HG03103 (cell line): ENCODE measurements around the gene TNNI3.

ENCODE experiments used
- ATAC-seq: cut with Tn5 transposase; IDR thresholded peaks from one replicate; pipeline ENCODE4 v1.9.1; 2021; ENCODE audit warnings: low read depth; ENCODE audit not compliant: unreplicated experiment

TNNI3 gene

DNA sequence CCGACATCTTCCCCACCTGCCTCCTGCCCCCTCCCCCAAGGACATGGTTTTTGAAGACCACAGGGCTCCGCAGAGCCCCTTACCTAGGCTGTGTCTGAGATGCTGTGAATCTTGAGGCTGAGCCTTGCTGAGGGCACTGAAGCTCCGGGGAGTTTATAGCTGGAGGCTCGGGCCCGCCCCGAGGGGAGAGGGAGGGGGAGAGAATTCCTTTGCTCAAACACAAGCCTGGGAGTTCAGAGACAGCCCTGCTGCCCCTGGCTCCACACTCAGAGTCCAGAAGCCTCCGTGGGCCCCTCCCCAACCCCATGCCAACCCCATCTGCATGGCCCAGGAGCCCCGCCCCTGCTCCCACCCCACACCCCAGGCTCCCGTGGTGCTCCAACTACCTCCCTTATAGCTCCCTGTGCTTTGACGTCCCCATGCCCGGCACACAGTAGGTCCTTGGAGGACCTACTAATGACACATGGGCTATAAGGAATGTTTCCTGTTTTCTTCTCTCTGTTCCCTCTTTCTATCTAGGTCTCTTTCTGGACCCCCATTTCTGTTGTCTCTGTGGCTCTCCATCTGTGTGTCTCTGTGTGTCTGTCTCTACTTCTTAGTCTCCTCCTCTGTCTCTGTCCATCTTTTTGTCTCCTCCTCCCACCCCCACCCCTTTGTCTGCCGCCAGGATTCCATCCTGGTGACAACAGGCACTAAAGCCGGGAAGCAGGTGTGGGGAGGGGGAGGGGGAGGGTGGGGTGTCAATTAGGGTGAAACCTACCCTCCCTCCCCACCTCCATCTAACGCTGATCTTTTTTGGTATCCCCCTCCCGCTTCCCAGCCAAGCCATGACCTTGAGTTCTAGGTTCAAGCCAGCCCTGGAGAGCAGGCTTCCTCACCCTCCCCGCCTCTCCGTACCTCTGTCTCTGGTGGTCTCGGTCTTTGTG is 8.2 kb downstream of the TNNI3 start, which contains the start of gene TNNT1:
Gene TNNT1, minus strand, starts transcription at position 129 of the 926 bp plus-strand sequence. CDS start 2,049 bp downstream, outside the sequence.
- ATAC-seq = no peak

DNA sequence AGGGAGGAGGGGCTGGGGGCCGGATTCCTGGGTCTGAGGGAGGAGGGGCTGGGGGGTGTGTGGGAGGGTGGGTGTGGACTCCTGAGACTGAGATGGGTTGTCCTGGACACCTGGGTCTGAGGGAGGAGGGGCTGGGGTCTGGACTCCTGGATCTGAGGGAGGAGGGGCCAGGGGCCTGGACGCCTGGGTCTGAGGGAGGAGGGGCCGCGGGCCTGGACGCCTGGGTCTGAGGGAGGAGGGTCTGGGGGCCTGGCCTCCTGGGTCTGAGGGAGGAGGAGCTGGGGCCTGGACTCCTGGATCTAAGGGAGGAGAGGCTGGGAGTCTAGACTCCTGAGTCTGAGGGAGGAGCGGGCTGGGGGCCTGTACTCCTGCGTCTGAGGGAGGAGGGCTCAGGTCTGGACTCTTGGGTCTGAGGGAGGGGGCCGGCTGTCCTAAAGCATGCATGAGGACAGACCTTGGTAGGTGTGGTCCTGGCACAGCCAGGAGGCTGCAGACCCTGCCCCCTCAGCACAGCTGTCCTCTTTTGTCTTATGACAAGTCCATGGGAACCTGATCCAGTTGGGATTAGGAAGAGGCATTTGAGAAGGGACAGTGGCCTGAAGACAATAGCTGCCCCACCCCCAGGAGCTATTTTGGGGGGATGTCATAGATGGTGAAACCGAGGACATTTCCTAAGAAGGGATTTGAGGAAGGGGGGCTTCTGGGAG is 9.8 kb downstream of the TNNI3 start:
- ATAC-seq = no peak

DNA sequence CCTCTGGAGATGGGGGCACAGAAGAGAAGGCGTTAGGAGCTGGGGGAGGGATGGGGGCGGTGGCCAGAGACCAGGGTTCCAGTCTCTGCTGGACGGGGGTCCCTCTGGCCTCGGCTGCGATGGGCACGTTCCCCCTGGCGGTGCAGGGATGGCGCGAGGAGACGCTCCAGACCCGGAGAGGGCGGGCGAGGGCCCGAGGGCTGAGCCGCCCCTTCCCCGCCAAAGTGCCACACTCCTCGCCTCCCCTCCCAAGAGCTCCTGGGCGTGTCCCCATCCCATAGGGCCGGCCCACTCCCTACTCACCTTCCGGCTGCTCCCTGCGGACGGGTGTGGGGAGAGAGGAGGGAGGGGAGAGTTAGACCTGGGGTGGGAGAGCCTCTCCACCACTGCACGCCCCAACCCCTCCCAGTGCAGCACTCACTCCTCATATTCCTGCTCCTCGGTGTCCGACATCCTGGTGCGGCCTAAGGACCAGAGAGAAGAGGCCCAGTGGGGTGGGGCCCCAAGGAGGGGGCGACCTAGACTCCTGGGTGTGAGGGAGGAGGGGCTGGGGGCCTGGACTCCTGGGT is 10.7 kb downstream of the TNNI3 start:
- ATAC-seq = no peak

DNA sequence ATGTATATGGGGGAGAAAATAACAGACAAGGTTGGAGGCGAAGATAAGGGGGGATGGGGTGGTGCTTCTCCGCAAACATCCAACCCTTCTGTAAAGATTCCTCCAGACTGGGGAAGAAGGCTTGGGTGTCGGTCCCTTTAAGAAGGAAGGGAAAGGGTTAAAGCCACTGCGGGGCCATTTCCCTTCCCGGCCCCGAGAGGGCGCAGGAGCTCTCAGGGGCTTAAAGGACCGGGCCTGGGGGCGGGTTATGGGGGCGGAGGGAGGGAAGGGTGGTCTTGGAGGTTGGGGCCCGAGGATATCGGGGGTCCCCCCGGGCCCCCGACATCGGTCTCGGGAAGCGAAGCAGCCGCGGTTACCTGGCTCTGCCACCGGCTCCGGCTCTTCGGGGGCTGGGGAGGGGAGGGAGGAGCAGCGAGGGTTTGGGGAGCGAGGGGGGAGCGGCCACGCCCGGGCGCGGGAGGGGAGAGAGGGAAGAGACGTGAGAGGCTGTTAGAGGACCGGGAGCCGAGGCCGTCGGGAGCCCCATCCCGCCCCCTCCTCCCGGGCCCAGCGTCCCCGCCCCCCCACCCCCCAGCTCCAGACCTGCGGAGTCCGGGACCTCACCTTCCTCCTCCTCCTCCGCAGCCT is 11.3 kb downstream of the TNNI3 start:
- ATAC-seq = no peak

DNA sequence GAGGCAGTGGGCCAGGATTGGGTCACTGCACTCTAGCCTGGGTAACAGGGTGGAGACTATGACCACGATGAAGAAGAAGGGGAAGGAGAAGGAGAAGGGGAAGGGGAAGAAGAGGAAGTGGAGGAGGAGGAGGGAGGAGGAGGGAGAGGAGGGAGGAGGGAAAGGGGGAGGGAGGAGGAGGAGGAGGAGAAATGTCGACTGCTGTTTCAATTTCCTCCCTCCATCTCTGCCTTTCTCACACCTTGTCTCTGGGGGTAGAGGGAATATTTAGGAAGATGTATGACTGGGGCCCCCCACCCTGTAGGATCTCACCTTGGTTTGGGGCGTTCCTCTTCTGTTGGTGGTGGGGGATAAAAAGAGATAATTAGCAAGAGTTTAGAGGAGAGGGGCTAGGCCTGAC is 12.3 kb downstream of the TNNI3 start:
- no peak for ATAC-seq

DNA sequence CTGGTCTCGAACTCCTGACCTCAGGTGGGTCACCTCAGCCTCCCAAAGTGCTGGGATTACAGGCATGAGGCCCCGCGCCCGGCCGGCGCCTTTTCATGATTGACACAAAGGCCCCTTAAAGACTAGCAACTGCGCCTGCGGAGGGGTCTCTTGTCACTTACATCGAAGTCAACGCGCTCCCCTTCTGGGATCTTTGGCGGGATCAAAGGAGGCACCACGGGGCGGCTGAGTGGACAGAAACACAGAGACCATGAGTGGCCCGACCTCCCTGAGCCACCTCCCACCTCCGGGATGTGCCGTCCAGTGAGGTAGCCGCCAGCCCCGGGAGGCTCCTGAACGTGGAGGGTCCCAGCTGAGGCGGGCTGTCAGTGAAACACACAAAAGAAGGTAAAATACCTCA is 15.8 kb downstream of the TNNI3 start:
- no peak for ATAC-seq

DNA sequence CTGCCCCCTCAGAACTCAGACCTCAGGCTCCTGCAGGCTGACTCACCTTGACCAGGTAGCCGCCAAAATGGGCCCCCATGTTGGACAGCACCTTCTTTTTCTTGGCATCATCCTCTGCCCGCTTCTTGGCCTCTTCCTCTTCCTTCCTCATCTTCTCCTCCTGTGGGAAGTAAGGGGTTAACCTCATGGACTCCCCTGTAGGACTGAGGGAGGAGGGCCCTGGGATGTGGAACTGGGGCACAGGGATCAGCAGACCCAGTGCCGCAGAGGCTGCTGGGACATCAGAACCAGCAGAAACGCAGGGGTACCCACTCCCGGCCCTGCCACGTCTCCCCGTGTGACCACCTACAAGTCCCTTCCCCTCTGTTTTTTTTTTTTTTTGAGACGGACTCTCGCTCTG is 19.6 kb downstream of the TNNI3 start:
- no peak for ATAC-seq

DNA sequence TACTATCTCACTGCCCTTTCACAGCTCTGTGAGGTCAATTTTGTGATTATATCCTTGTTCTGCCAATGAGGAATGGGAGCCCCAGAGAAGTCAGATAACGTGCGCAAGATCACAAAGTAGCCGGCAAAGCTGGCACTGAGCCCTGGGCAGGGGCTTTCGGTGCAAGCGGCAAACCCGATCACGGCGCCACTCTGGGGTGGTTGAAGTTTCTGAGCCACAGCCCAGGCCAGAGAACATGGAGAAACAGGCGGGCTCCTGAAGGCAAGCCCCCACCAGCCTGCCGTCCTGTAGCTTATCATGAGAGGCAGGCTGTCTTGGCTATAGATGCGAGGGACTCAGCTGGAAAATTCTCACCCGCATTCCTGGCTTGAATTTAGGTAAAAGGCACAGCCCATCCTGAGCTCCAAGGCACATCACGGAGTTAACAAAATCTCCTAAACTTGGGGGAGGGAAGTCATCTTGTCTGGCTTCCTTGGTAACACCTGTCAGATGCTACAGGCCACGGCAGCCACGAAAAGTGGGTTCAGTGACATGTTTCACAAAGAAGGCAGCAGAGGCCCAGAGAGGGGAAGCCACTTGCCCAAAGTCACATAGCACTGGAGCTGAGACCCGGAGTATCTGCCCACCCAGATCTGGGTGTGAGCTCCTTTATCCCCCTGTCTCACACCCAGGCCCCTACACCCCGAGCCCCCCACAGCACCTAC is 21.0 kb downstream of the TNNI3 start:
- no peak for ATAC-seq

DNA sequence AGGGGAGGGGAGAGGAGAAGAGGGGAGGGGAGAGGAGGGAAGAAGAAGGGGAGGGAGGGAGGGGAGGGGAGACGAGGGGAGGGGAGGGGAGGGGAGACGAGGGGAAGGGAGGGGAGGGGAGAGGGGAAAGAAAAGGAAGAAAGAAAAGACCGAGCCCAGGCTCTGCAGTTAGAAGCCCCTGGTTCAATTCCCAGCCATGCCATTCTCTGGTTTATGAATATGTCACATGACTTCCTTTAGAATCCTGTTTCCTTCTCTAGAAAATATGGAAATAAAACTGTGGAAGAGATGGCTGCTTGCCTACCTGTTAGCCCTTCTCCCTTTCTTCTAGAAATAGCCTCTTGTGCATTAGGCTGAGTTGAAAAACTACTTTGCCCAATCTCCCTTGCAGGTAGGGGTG is 22.8 kb downstream of the TNNI3 start:
- ATAC-seq = no peak

DNA sequence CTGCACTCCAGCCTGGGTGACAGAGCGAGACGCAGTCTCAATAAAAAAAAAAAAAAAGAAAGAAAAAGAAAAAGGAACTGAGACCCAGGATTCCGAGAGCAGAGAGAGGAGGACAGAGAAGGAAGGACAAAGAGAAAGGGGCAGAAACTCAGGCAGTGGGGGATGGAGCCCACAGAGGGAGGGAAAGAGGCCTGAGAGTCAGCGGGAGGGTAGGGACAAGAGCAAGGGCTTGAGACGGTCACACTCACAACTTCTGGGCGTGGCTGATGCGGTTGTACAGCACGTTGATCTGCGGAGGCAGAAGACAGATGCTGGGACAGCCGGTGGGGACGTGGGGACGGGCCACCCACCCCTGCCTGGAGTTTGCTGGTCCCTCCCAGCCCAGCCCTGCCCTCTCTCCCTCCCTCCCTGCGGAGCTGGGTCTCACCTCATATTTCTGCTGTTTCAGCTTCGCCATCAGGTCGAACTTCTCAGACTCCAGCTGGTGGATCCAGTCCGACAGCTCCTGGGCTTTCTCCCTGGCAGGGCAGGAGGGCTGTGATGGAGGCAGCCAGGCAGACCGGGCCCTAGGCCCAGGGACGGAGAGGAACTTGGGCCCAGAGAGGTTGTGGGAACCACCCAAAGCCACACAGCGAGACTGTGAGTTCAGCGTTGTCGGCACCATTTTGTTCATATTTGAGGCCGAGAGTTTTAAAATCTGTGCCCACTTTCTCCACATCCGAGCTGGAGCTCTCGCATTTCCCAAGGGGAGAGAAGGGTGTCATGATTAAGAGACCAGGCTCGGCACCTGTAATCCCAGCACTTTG is 23.7 kb downstream of the TNNI3 start:
- ATAC-seq = no peak

DNA sequence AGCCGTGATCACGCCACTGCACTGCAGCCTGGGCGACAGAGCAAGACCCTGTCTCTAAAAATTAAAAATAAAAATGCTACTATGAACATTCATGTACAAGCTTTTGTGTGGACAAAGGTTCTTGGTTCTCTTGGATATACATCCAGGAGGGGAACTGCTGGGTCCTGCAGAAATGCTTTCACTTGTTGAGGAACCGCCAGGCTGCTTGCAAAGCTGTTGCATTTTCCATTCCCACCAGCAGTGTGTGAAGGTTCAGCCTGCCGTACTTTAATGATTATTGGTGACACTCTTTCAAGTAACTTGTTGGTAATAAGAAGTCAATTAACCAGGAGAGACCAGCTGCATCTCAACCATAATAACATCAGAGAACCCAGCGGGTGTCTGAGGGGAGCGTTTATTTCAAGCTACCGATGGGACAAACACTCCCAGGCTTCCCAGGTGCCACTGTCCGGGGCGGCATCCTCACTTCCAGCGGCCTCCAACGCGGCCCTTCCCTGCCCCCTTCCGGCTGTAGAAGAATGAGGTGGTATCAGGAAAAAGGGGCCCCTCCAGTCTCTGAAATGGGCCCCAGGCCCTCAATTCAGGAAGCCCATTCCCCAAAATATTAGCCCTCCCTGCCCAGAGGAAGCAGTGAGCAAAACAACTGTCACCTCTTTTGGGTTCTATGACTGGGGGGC is 24.9 kb downstream of the TNNI3 start:
- ATAC-seq = no peak

DNA sequence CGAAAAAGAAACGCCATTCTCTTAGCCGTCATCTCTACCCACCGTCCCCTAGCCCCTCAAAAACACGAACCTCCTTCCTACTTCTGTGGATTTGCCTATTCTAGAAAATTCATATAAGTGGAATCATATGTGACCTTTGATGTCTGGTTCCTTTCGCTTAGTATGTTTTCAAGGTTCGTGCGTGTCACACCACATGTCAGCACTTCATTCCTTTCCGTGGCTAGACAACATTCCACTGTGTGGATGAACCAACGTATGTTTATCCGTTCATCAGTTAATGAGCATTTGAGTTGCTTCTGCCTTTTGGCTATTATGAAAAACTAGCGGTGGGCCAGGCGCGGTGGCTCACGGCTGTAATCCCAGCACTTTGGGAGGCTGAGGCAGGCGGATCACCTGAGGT is 26.1 kb downstream of the TNNI3 start:
- ATAC-seq = no peak

DNA sequence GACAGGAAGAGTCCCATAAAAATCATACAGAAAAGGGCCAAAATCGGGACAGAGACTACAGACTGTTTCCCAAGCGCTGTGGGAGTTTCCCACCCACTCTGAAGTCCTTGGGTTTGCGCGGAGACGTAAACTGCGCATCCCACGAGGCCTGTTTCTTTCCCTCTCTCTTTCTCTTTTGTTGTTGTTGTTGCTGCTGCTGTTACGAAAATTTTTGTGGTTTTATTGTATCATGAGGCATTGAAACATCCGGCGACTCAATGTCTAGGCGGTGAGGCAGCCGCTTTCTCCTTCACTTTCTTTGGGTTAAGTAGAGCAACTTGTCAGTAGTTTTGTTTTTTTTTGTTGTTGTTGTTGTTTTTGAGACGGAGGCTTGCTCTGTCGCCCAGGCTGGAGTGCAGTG is 38.5 kb downstream of the TNNI3 start:
- no peak for ATAC-seq

DNA sequence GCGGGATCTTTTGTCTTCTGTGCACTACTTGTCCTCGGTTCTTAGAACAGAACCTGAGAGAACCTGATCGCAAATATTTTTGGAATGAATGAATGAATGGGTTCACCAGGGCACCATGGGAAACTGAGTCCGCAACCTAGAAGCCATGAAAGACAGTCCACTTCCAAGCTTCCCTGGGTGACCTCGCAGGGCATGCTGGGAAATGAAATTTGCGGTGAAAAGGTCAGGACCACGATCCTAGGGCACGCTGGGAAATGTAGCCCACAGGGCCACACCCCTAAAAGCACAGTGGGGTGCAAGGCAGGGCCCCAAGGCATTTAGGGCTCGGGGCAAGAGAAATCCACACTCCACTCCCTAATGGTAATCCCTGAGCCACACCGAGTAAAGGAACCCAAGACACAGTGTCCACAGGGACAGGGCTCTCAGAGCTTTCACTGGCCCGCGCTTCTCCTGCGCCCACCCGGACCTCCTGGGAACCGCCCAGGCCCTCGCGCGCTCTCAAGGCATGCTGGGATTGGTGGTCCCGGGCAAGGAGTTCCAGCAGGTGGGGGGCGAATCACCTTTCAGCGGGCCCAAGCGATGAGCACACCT is 39.0 kb downstream of the TNNI3 start:
- ATAC-seq = no peak

DNA sequence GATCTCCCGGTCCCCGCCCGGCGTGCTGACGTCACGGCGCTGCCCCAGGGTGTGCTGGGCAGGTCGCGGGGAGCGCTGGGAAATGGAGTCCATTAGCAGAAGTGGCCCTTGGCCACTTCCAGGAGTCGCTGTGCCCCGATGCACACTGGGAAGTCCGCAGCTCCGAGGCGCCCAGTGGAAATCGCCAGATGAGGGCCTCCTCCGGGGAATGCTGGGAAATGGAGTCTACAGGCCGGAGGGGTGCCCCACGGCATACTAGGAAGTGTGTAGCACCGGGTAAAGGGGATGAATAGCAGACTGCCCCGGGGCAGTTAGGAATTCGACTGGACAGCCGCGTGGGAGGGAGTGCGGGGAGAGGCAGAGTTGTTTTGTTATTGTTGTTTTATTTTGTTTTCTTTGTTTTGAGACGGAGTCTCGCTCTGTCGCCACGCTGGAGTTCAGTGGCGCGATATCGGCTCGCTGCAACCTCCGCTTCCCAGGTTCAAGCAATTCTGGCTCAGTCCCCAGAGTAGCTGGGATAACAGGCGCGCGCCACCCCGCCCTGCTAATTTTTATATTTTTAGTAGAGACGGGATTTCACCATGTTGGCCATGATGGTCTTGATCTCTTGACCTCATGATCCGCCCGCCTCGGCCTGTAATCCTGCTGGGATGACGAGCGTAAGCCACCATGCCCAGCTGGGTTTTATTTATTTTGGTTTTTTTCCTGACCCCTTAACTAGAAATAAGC is 39.7 kb downstream of the TNNI3 start:
- peak; percentile 59 for ATAC-seq

DNA sequence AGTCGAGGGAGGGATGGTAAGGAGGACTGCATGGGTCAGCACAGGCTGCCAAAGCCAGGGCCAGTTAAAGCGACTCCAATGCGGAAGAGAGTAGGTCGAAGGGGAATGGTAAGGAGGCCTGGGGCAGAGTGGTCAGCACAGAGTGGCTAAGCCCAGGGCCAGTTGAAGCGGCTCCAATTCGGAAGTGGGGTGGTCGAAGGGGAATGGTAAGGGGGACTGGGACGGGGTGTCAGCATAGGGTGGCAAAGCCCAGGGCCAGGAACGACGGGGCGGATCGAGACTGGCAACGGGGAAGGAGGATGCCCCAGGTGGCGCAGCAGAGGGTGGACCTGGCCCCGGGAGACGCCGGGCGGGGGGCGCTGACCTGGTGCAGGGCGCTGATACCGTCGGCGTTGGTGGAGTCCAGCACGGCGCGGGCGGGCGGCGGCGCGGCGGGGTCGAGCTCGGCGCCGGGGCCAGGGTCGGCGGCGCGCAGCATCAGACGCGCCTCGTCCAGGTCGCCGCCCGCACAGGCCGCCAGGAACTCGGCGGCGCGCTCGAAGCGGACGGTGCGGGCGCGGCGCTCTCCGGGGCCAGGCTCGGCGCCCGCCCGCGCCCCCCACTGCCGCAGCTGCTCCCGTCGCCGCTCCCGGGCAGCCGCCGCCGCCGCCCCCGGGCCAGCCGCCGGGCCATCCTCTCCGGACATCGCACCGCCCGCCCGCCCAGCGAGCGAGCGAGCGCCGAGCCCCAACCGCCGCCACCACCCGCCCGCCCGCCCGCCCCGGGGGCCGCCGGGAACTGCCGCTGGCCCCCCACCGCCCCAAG is 40.5 kb downstream of the TNNI3 start, which contains the start of gene PPP1R12C:
Gene PPP1R12C, minus strand, starts transcription at position 779 of the 804 bp plus-strand sequence. Its CDS starts 94 bp downstream, at position 685.
- ATAC-seq = no peak

DNA sequence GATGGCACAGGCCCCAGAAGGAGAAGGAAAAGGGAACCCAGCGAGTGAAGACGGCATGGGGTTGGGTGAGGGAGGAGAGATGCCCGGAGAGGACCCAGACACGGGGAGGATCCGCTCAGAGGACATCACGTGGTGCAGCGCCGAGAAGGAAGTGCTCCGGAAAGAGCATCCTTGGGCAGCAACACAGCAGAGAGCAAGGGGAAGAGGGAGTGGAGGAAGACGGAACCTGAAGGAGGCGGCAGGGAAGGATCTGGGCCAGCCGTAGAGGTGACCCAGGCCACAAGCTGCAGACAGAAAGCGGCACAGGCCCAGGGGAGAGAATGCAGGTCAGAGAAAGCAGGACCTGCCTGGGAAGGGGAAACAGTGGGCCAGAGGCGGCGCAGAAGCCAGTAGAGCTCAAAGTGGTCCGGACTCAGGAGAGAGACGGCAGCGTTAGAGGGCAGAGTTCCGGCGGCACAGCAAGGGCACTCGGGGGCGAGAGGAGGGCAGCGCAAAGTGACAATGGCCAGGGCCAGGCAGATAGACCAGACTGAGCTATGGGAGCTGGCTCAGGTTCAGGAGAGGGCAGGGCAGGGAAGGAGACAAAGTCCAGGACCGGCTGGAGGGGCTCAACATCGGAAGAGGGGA is 41.2 kb downstream of the TNNI3 start:
- no peak for ATAC-seq
